ENCODE results near the gene ARL8B. TPM values are rescaled to one million over a fixed set of nuclear protein-coding genes. Genes with fewer than 3 reads are reported as not detected.

Gene ARL8B
- total RNA-seq, 1 experiment from 2014 or later, result 51.8 TPM

DNA sequence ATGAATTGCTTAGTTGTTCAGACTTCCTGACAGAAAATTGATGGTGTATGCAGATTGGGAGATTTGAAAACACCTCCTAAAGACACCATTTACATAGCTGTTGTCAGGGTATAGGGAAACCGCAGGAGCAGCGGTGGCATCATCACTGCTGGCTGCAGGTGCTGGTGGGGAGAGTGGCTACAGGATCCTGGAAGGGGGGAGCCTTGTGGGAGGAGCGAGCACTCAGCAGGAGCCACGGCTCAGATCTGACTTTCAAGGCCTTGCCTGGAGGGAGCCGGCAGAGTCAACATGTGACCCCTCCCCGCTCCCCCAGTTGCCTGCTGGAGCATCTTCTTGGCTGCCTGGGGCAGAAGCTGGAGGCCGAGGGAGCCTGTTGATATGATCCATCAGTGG lies 91.5 kb downstream of the ARL8B start:
- no peaks in the 10 kb centered on the region for H3K4me1 ChIP-seq (ENCODE audit: control insufficient read depth, insufficient read depth, low read length)
- intact Hi-C loops (cut with micrococcal nuclease; ENCODE audit: unreplicated experiment), result no loop called here
- ChIA-PET POLR2A (no interaction called here), CTCF (no interaction called here)
- ATAC-seq (no peak), DNase-seq (ENCODE audit: low read depth, low spot score) (no peak)
- peaks cover 6% of the 10 kb centered on the region; the same call in 1 of the 2 replicates for H3K36me3 ChIP-seq (ENCODE audit: control insufficient read depth, insufficient read depth, low read length)
- H3K4me3 ChIP-seq (ENCODE audit: low read depth in 2 of 2, low read length in 2 of 2), result no peak overlapping the region
- H3K9me3 ChIP-seq (ENCODE audit: control insufficient read depth, insufficient read depth, low read depth, low read length), result no peaks in the 10 kb centered on the region
- H3K27me3 ChIP-seq (ENCODE audit: control insufficient read depth, insufficient read depth, low read length), result no peaks in the 10 kb centered on the region
- H3K27ac ChIP-seq (ENCODE audit: low read length), result no peak overlapping the region
- TF ChIP-seq, protein P1, sequence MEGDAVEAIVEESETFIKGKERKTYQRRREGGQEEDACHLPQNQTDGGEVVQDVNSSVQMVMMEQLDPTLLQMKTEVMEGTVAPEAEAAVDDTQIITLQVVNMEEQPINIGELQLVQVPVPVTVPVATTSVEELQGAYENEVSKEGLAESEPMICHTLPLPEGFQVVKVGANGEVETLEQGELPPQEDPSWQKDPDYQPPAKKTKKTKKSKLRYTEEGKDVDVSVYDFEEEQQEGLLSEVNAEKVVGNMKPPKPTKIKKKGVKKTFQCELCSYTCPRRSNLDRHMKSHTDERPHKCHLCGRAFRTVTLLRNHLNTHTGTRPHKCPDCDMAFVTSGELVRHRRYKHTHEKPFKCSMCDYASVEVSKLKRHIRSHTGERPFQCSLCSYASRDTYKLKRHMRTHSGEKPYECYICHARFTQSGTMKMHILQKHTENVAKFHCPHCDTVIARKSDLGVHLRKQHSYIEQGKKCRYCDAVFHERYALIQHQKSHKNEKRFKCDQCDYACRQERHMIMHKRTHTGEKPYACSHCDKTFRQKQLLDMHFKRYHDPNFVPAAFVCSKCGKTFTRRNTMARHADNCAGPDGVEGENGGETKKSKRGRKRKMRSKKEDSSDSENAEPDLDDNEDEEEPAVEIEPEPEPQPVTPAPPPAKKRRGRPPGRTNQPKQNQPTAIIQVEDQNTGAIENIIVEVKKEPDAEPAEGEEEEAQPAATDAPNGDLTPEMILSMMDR (IDR thresholded peaks at IDR 0.05), result no peak
- TF ChIP-seq TCF7L2 (IDR thresholded peaks at IDR 0.05; ENCODE audit: low read depth, low read length) (no peak), POLR2AphosphoS5 (IDR thresholded peaks at IDR 0.05; ENCODE audit: low read depth, low read length) (no peak), REST (IDR thresholded peaks at IDR 0.05; ENCODE audit: insufficient read depth in 1 of 2, low read depth in 2 of 2, low read length in 1 of 2) (no peak), SIN3A (IDR thresholded peaks at IDR 0.05; ENCODE audit: borderline replicate concordance, insufficient read depth, low read depth, low read length) (no peak)
- no TSS peak for BruUV-seq (replicated peaks)
- in situ Hi-C loops (cut with HindIII; ENCODE audit: low pct_unique_long_range_greater_than_20kb, low sequenced_read_pairs), result no loop called here

GRCh38 chr3:5214352-5214751 lies 92.3 kb downstream of the ARL8B start:
- CTCF ChIA-PET, result no interaction called here
- no peaks in the 10 kb centered on the region for H3K9me3 ChIP-seq (ENCODE audit: control insufficient read depth, insufficient read depth, low read depth, low read length)
- no peak overlapping the region for H3K4me3 ChIP-seq (ENCODE audit: low read depth in 2 of 2, low read length in 2 of 2)
- in situ Hi-C loops (cut with HindIII; ENCODE audit: low pct_unique_long_range_greater_than_20kb, low sequenced_read_pairs) (no loop called here), intact Hi-C loops (cut with micrococcal nuclease; ENCODE audit: unreplicated experiment) (no loop called here)
- no peaks in the 10 kb centered on the region for H3K27me3 ChIP-seq (ENCODE audit: control insufficient read depth, insufficient read depth, low read length)
- no TSS peak for BruUV-seq (replicated peaks)
- ATAC-seq, result no peak
- no peaks in the 10 kb centered on the region for H3K4me1 ChIP-seq (ENCODE audit: control insufficient read depth, insufficient read depth, low read length)
- TF ChIP-seq POLR2AphosphoS5 (IDR thresholded peaks at IDR 0.05; ENCODE audit: low read depth, low read length) (no peak), SIN3A (IDR thresholded peaks at IDR 0.05; ENCODE audit: borderline replicate concordance, insufficient read depth, low read depth, low read length) (no peak), REST (IDR thresholded peaks at IDR 0.05; ENCODE audit: insufficient read depth in 1 of 2, low read depth in 2 of 2, low read length in 1 of 2) (no peak), TCF7L2 (IDR thresholded peaks at IDR 0.05; ENCODE audit: low read depth, low read length) (no peak)
- TF ChIP-seq, protein P1 (IDR thresholded peaks at IDR 0.05), result no peak
- no peak for DNase-seq (ENCODE audit: low read depth, low spot score)
- H3K27ac ChIP-seq (ENCODE audit: low read length), result no peak overlapping the region
- POLR2A ChIA-PET, result no interaction called here
- H3K36me3 ChIP-seq (ENCODE audit: control insufficient read depth, insufficient read depth, low read length), result peaks cover 3% of the 10 kb centered on the region; the same call in 1 of the 2 replicates
